ENCODE data around the gene RBM4B. TPM values are rescaled to one million over a fixed set of nuclear protein-coding genes. Genes with fewer than 3 reads are reported as not detected.

RBM4B gene
- total and polyA plus RNA-seq, 8 donors: 5.7 to 20.7 (median 8.3) TPM

GRCh38 chr11:66628061-66628603, 49.6 kb downstream of the RBM4B start:
- 87 to 92% methylated on average over 7 of the region's 7 CpGs for WGBS, 2 donors
- peaks cover 8 to 36% (median 33%) of the 10 kb centered on the region in 3 donors for H3K36me3 ChIP-seq
- no peak for TF ChIP-seq CTCF (IDR thresholded peaks at IDR 0.05)
- no peak overlapping the region for H3K27ac ChIP-seq
- H3K4me1 ChIP-seq: peaks cover under 1 to 5% (median 1%) of the 10 kb centered on the region in 3 donors
- H3K4me3 ChIP-seq: no peak overlapping the region
- no peak for FAIRE-seq
- intact Hi-C loops (cut with DNase I): no loop called here
- ATAC-seq: no peak
- no peaks in the 10 kb centered on the region for H3K27me3 ChIP-seq
- DNase-seq: no peak
- H3K9me3 ChIP-seq: no peaks in the 10 kb centered on the region

- peaks cover 8 to 36% (median 33%) of the 10 kb centered on the region in 3 donors for H3K36me3 ChIP-seq
- DNase-seq: no peak
- H3K4me1 ChIP-seq: peaks cover 4 to 13% (median 6%) of the 10 kb centered on the region in 3 donors
- H3K9me3 ChIP-seq: no peaks in the 10 kb centered on the region
- no peak overlapping the region for H3K27ac ChIP-seq
- FAIRE-seq: no peak
- ATAC-seq: peak in 1 of 4 donors; percentile 33
- H3K27me3 ChIP-seq: no peaks in the 10 kb centered on the region
- TF ChIP-seq CTCF (IDR thresholded peaks at IDR 0.05): no peak
- 80 to 88% methylated on average over 7 of the region's 7 CpGs for whole genome bisulfite sequencing, 2 donors
- H3K4me3 ChIP-seq: no peak overlapping the region
- intact Hi-C loops (cut with DNase I): no loop called here
Measured at GRCh38 chr11:66626926-66627325, 50.8 kb downstream of the RBM4B start.

- Histone ChIP-seq H3K27me3 (no peaks in the 10 kb centered on the region), H3K9me3 (no peaks in the 10 kb centered on the region), H3K4me1 (peaks cover 4 to 18% (median 6%) of the 10 kb centered on the region in 3 donors), H3K36me3 (peaks cover 8 to 36% (median 33%) of the 10 kb centered on the region in 3 donors), H3K27ac (no peak overlapping the region), H3K4me3 (no peak overlapping the region)
- intact Hi-C loops (cut with DNase I): no loop called here
- 93 to 96% methylated on average over 25 of the region's 25 CpGs for WGBS, 2 donors
- ATAC-seq: no peak
- no peak for TF ChIP-seq CTCF (IDR thresholded peaks at IDR 0.05)
- DNase-seq: no peak
- no peak for FAIRE-seq
Measured at GRCh38 chr11:66626382-66626781, 51.3 kb downstream of the RBM4B start.

- H3K9me3 ChIP-seq: no peaks in the 10 kb centered on the region
- H3K27me3 ChIP-seq: no peaks in the 10 kb centered on the region
- FAIRE-seq: no peak
- ATAC-seq: no peak
- 83 to 85% methylated on average over 9 of the region's 9 CpGs for WGBS, 2 donors
- H3K27ac ChIP-seq: no peak overlapping the region
- H3K36me3 ChIP-seq: peaks cover 8 to 36% (median 33%) of the 10 kb centered on the region in 3 donors
- no peak for DNase-seq
- intact Hi-C loops (cut with DNase I): no loop called here
- peaks cover 4 to 24% (median 6%) of the 10 kb centered on the region in 3 donors for H3K4me1 ChIP-seq
- TF ChIP-seq CTCF (IDR thresholded peaks at IDR 0.05): no peak
- H3K4me3 ChIP-seq: no peak overlapping the region
Measured at GRCh38 chr11:66625752-66626149, 51.9 kb downstream of the RBM4B start.

- Histone ChIP-seq H3K4me3 (no peak overlapping the region), H3K27me3 (no peaks in the 10 kb centered on the region), H3K4me1 (peaks cover 4 to 28% (median 6%) of the 10 kb centered on the region in 3 donors), H3K27ac (no peak overlapping the region), H3K9me3 (no peaks in the 10 kb centered on the region), H3K36me3 (peaks cover 8 to 36% (median 33%) of the 10 kb centered on the region in 3 donors)
- no peak for ATAC-seq
- no peak for FAIRE-seq
- 93% methylated on average over 26 of the region's 26 CpGs for WGBS, 2 donors
- DNase-seq: peak in 1 of 6 donors; percentile 37
- TF ChIP-seq CTCF (IDR thresholded peaks at IDR 0.05): no peak
- intact Hi-C loops (cut with DNase I): no loop called here
Measured at GRCh38 chr11:66625041-66625751, 52.5 kb downstream of the RBM4B start.
